Superior temporal gyrus (tissue), 1 donor: ENCODE results near the gene SLC5A3.

Source experiments
- DNase-seq: peaks from one replicate; pipeline ENCODE4 v3.0.0-alpha.2; 2016; ENCODE audit errors: extremely low spot score

The SLC5A3 gene

GRCh38 chr21:34071683-34072082 lies 1.7 kb upstream of the SLC5A3 start:
- no peak for DNase-seq

DNA sequence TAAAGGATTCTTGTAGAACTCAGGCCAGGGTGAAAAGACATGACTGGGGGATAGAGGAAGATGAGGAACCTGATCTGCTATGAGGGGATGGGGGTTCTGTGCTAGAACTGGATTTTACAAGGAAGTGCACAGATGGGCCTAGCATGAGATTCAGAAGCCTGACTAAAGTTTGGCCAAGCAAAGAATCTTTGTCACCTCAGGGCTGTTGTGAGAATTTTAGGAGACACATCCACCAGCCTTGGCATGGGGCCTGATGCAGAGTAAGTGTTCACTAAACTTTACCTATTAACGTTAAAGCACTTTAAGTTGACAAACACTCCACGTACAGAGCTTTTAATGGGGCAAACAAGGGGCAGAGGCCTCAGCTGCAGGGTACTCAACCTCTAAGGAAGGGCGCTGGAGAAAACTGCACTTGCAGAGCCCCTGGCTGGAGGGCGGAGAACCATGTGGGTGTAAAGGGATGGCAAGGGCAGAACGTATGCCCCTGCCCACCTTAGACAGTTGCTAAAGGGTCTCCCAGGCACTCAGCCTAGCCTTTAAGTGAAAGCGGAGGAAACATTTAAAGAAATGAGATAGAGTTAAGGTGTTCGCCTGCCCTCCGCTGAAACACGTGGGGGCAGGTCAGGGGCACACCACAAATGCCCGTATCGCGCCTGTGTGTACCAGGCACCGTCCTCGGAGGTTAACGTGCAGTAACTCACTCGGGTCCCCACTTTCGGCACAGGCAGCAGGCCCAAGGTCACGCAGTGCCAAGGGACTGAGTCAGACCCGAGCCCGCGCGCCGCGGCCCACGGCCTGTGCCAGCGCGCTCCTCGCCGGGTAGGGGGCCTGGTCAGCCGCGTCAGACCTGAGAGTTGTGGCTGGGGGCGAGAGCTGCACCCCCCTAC lies 990 bp upstream of the SLC5A3 start:
- DNase-seq = no peak

- no peak for DNase-seq
These were observed 438 bp downstream of the SLC5A3 start for GRCh38 chr21:34073749-34074282.

DNA sequence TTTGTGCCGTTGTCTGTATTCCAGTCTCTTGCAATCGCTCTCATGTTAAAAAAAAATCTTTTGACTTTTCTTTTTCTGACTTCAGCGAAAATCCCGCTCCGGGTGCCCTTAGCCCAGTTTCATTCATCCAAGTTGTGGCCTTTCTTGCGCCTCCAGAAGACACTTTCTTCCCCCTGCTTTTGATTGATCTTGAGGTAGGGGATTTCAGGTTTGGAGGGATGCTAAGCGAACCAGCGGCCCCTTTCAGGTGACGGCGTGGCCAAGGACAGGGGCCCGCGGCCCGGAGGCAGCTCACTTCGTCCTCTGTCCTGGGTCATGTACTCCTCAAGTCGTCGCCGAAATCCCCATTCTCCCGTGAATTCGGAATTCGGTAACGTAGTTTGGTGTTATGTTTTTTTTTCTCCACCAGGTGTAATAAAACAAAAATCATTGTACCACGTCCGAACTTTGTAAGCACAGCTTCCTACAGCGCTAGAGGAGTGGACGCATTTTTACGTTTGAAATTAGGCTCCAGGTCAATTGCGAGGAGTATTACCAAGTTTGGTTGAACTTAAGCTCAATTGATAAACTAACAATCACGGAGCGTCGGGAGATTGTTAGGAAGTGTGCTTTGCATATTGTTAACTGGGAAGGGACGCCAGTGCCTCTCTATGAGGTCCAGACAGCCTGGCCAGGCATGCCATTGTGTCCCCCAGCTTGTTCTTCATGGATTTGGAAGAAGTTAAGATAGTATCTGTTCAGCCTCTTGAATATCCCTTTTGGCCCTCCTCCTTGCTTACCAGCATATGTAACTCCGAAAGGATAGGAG lies 1.1 kb downstream of the SLC5A3 start:
- DNase-seq = no peak

DNA sequence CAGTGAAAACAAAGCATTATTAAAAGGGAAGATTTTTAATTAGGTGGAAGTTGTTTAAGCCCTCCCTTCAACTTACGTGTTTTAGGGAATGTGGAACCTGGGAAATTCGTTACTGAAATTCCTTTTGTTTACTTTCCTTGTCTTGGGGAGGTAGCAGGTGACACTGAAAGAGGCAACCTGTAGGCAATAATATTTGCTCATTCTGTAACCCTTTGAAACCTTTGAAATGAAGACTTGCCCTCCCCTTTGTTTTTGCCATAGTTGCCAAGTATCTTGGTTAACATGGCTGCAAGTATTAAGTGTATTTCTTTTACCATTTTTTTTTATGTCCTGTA lies 1.7 kb downstream of the SLC5A3 start:
- DNase-seq = no peak

DNA sequence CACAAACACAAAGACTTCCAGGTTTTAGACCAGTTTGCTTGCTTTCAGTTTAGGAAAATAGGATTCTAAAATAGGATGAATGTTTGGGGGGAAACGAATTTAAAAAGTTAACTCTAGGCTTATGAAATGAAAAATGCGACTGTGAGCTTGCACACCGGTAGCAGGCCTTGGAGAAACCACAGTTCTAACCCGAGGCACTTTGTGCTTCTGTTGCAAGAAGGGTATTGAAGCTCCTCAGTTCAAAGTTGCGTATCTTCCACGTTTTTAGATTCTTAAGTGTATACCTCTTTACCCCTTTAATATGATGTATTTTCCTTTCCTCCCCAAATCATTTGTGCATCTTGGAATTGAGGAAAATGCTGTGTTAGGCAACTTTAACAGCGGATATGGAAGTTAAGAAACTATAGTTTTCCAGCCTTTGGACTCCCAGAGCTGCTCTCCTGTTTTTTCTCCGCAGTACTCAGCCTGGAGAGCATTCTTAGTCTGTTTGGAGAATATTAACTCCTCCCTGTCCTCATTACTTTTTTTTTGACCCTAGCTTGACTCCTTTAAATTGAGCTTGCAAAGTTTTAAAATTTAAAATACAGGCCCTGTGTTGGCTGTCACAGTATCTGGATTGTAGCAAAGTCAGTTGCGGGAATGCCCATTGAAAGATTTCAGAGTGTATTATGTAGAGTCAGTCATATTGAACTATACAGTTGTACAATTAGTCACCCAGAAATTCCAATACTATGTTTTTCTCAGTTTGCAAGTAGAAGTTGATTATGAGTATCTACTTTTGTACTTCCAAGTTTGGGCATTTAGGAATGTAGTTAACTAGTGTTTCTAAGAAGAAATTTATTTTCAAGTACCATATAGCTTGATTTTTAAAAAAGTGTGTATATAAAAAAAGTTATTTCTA lies 2.6 kb downstream of the SLC5A3 start:
- no peak for DNase-seq

GRCh38 chr21:34076835-34077234 lies 3.5 kb downstream of the SLC5A3 start:
- DNase-seq = no peak

GRCh38 chr21:34077888-34078287 lies 4.5 kb downstream of the SLC5A3 start:
- DNase-seq = no peak

DNA sequence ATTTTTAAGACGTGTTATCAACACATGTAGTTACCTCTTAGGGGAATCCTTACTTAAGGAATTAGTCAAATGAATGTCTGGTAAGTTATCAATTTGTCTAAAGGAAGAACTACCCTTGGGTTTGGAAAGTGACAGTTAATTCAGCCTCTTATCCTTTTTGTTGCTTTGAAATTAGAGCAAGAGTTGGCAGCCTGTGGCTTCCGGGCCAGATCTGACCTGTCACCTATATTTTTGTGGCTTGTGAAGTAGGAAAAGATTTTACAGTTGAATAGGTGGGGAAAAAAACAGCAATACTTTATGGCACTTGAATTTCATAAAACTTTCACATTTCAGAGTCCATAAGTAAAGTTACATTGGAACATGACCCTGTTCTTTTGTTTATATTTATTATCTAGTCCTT lies 5.5 kb downstream of the SLC5A3 start:
- no peak for DNase-seq

DNA sequence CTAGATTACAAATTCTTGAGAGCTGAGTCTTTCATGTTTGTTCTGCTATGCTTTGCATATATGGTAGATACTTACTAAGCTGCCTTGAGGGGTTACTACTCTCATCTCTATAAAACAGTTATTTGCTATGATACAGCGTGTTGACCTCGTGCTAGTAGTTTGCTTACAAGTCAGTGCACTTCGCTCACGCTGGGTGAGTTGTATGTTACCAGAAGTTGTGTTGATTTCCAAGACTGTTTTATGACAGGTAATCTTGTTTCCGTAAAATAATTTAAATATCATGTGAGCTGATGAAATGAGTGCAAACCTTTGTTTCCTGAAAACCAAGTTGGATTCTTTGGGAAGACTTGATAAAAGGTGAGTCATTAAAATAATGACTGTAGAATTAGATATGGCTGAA lies 7.3 kb downstream of the SLC5A3 start:
- no peak for DNase-seq

- DNase-seq = no peak
These were observed 9.4 kb downstream of the SLC5A3 start for GRCh38 chr21:34082769-34083168.

GRCh38 chr21:34083357-34083756 lies 10.0 kb downstream of the SLC5A3 start:
- DNase-seq = no peak

- DNase-seq = no peak
These were observed 11.8 kb downstream of the SLC5A3 start for GRCh38 chr21:34085129-34085528.

DNA sequence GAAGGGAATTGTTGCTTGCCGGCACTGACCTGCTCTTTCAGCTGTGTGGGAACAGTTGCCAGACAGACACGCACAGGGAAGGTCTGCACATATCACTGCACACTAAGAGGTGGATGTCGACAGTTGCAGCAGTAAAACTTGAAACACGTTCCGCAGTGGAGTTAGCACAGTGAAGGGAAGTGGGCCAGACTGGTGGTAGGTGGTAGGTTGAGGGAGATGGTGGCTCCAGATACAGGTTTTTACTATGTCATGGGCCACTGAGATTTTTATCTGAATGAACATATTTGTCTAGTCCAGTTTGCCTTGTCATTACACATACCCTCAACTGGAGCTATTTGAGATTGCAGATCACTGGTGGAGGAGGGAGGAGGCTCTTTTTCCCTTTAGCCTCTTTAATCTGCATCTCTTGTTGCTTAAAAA lies 13.5 kb downstream of the SLC5A3 start:
- no peak for DNase-seq

- no peak for DNase-seq
These were observed 15.4 kb downstream of the SLC5A3 start for GRCh38 chr21:34088752-34089151.

GRCh38 chr21:34091032-34091431 lies 17.7 kb downstream of the SLC5A3 start:
- DNase-seq = no peak

DNA sequence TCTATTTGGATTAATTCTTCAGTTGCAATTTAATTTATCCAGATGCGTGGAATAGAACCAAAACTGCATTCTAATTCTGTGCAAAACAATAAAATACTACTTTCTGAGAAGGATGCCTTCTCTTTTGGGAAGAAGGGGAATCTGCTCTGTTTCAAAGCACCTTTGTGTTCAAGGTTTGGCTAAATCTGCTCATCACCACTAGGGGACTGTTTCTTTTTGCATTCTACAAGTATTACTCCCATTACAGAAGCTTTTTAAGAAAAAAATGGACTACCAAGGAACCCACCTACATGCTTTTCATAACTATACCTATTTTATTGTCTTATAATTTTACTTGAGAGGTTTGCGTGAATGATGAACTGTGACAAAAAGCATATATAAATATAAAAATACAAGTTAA lies 18.2 kb downstream of the SLC5A3 start:
- DNase-seq = no peak

- no peak for DNase-seq
These were observed 19.0 kb downstream of the SLC5A3 start for GRCh38 chr21:34092262-34092921.

- DNase-seq = no peak
These were observed 19.7 kb downstream of the SLC5A3 start for GRCh38 chr21:34093083-34093482.

DNA sequence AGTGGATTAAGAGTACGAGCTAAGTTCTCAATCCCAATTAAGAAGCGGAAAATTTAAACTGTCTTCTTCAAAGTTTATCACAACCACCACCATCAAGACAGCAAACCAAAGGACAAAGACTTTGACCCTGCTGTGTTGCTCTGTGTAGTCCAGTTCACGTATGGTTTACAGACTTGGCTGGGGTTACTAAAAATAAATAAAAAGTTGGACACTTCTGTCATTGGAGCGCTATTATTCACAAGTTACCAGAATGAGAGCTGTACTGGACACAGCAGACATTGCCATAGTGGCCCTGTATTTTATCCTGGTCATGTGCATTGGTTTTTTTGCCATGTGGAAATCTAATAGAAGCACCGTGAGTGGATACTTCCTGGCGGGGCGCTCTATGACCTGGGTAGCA lies 21.6 kb downstream of the SLC5A3 start:
- no peak for DNase-seq

DNA sequence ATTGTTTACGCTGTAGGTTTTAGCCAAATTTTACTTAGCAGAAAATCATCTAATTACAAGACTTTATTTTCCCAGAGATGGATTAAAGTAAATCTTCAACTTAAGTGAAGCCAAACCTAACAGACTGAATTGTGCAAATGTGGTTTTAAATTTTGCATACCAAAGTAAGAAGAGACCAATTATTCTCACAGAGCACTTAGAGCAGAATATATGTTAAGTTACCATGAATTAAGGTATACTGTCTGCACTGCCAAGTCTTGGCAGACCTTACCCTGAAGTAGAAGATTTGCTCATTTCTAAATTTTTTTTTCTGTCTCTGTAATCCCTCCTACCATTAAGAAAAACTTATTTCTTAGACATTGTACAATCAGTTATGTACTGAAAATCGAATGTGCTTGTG lies 24.1 kb downstream of the SLC5A3 start:
- no peak for DNase-seq
